ENCODE measurements around the gene HEXIM1.
"Not testable (repeated sequence)": the region's sequence is repeated elsewhere in the genome, so short reads cannot be mapped to it uniquely, and the experiment has no call there.

HEXIM1 gene

GRCh38 chr17:45114117-45114932 is 34.0 kb upstream of the HEXIM1 start:
- DNase-seq, result no peak

GRCh38 chr17:45115015-45115625 is 33.2 kb upstream of the HEXIM1 start:
- DNase-seq, result no peak

- DNase-seq, result no peak
Measured at GRCh38 chr17:45115871-45116270, 32.4 kb upstream of the HEXIM1 start.

GRCh38 chr17:45116434-45117016 is 31.8 kb upstream of the HEXIM1 start:
- DNase-seq, result no peak

- DNase-seq, result no peak
Measured at GRCh38 chr17:45117334-45117733, 30.9 kb upstream of the HEXIM1 start.

- no peak for DNase-seq
Measured at GRCh38 chr17:45117848-45118646, 30.2 kb upstream of the HEXIM1 start.

GRCh38 chr17:45118691-45119090 is 29.6 kb upstream of the HEXIM1 start:
- DNase-seq, result no peak

GRCh38 chr17:45119964-45120363 is 28.3 kb upstream of the HEXIM1 start:
- DNase-seq, result no peak

GRCh38 chr17:45120558-45120957 is 27.7 kb upstream of the HEXIM1 start:
- no peak for DNase-seq

- no peak for DNase-seq
Measured at GRCh38 chr17:45121055-45121454, 27.2 kb upstream of the HEXIM1 start.

GRCh38 chr17:45123076-45123770 is 25.1 kb upstream of the HEXIM1 start:
- DNase-seq, result no peak

GRCh38 chr17:45123930-45124796 is 24.1 kb upstream of the HEXIM1 start:
- DNase-seq, result no peak

- not testable (repeated sequence) for DNase-seq
Measured at GRCh38 chr17:45124797-45125122, 23.5 kb upstream of the HEXIM1 start.

- no peak for DNase-seq
Measured at GRCh38 chr17:45125509-45125908, 22.8 kb upstream of the HEXIM1 start.

- no peak for DNase-seq
Measured at GRCh38 chr17:45127207-45127547, 21.1 kb upstream of the HEXIM1 start.

GRCh38 chr17:45127548-45128300 is 20.6 kb upstream of the HEXIM1 start:
- DNase-seq, result no peak

GRCh38 chr17:45128331-45128730 is 19.9 kb upstream of the HEXIM1 start:
- DNase-seq, result no peak

- no peak for DNase-seq
Measured at GRCh38 chr17:45128989-45129388, 19.3 kb upstream of the HEXIM1 start.

GRCh38 chr17:45129426-45129939 is 18.8 kb upstream of the HEXIM1 start:
- no peak for DNase-seq

GRCh38 chr17:45129940-45130680 is 18.2 kb upstream of the HEXIM1 start:
- no peak for DNase-seq
